IMR-90 (cell line): ENCODE data around the gene SOX6.

Experiments used
- BHLHE40 ChIP-seq: fragments of 150-350 bp; IDR thresholded peaks from 2 replicates; pipeline ENCODE4 v1.6.1; 2016; ENCODE audit warnings: mild to moderate bottlenecking, low read depth, low read length
- CEBPB ChIP-seq: IDR thresholded peaks from 2 replicates; pipeline ENCODE4 v1.6.1; 2012; ENCODE audit warnings: low read depth, low read length, improper control_type of control experiment
- CHD1 ChIP-seq: IDR thresholded peaks from 2 replicates; pipeline ENCODE4 v1.6.1; 2012; ENCODE audit warnings: low read depth, low read length, improper control_type of control experiment
- FOS ChIP-seq: fragments of 150-350 bp; IDR thresholded peaks from 2 replicates; pipeline ENCODE4 v1.6.1; 2016; ENCODE audit warnings: low read depth, low read length
- MAFK ChIP-seq: IDR thresholded peaks from 2 replicates; pipeline ENCODE4 v1.6.1; 2012; ENCODE audit warnings: low read depth, low read length, improper control_type of control experiment
- MXI1 ChIP-seq: IDR thresholded peaks from 2 replicates; pipeline ENCODE4 v1.6.1; 2012; ENCODE audit warnings: low read depth, mild to moderate bottlenecking, low read length, moderate library complexity, borderline replicate concordance
- POLR2A ChIP-seq: IDR thresholded peaks from 2 replicates; pipeline ENCODE4 v1.6.1; 2012; ENCODE audit warnings: mild to moderate bottlenecking, low read depth, low read length
- RAD21 ChIP-seq: IDR thresholded peaks from 2 replicates; pipeline ENCODE4 v1.6.1; 2012; ENCODE audit warnings: low read length, improper control_type of control experiment
- RCOR1 ChIP-seq: IDR thresholded peaks from 2 replicates; pipeline ENCODE4 v1.6.1; 2012; ENCODE audit warnings: mild to moderate bottlenecking, low read length, improper control_type of control experiment; ENCODE audit not compliant: insufficient replicate concordance
- RFX5 ChIP-seq: IDR thresholded peaks from 2 replicates; pipeline ENCODE4 v1.8.0; 2012; ENCODE audit warnings: low read depth, mild to moderate bottlenecking, low read length, moderate library complexity
- SMC3 ChIP-seq: fragments of 150-350 bp; IDR thresholded peaks from 2 replicates; pipeline ENCODE4 v1.6.1; 2016; ENCODE audit warnings: low read depth, mild to moderate bottlenecking, antibody characterized with exemption, low read length, moderate library complexity
- USF2 ChIP-seq: fragments of 150-350 bp; IDR thresholded peaks from 2 replicates; pipeline ENCODE4 v1.6.1; 2017; ENCODE audit warnings: mild to moderate bottlenecking, antibody characterized with exemption, low read length, low read depth
- TF ChIP-seq, protein P1 (sequence below): conservative IDR thresholded peaks from 2 replicates; pipeline ENCODE4 v1.5.1; 2012; ENCODE audit warnings: mild to moderate bottlenecking, low read depth, low read length, improper control_type of control experiment
- TF ChIP-seq, protein P2 (sequence below): fragments of 150-350 bp; IDR thresholded peaks from 2 replicates; pipeline ENCODE4 v1.6.1; 2016; ENCODE audit warnings: low read depth, mild to moderate bottlenecking, low read length, moderate library complexity, borderline replicate concordance

DNA sequence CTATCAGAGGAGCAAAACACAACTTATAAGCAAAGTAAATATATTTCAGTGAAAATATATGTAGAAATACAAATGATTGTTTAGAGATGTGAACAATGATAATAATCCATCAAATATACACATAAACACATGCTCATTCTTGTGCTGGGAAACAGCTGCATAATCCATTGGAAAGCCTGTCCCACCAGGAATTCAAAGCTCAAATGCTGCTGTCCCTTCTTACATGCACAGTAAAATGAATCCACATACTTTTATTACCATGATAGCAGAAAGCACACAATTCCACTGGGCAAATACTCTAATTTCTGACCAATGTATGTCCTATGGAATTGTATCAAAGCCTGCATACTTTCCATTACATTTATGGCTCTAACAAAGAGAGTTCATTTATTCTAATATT lies 44.5 kb downstream of the SOX6 start:
- TF ChIP-seq, protein P1, sequence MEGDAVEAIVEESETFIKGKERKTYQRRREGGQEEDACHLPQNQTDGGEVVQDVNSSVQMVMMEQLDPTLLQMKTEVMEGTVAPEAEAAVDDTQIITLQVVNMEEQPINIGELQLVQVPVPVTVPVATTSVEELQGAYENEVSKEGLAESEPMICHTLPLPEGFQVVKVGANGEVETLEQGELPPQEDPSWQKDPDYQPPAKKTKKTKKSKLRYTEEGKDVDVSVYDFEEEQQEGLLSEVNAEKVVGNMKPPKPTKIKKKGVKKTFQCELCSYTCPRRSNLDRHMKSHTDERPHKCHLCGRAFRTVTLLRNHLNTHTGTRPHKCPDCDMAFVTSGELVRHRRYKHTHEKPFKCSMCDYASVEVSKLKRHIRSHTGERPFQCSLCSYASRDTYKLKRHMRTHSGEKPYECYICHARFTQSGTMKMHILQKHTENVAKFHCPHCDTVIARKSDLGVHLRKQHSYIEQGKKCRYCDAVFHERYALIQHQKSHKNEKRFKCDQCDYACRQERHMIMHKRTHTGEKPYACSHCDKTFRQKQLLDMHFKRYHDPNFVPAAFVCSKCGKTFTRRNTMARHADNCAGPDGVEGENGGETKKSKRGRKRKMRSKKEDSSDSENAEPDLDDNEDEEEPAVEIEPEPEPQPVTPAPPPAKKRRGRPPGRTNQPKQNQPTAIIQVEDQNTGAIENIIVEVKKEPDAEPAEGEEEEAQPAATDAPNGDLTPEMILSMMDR, result no peak
- TF ChIP-seq POLR2A (no peak), FOS (no peak), CEBPB (no peak), USF2 (no peak), RAD21 (no peak), SMC3 (no peak), MXI1 (no peak), CHD1 (no peak), RFX5 (no peak), RCOR1 (no peak), MAFK (no peak), BHLHE40 (no peak)
- TF ChIP-seq, protein P2, sequence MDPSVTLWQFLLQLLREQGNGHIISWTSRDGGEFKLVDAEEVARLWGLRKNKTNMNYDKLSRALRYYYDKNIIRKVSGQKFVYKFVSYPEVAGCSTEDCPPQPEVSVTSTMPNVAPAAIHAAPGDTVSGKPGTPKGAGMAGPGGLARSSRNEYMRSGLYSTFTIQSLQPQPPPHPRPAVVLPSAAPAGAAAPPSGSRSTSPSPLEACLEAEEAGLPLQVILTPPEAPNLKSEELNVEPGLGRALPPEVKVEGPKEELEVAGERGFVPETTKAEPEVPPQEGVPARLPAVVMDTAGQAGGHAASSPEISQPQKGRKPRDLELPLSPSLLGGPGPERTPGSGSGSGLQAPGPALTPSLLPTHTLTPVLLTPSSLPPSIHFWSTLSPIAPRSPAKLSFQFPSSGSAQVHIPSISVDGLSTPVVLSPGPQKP, result no peak
